HG02623 (cell line): ENCODE data around the gene MIER1.
A peak's percentile ranks its signal among the peaks of the same experiment; 100 is the strongest.
"Not testable (repeated sequence)": the region's sequence is repeated elsewhere in the genome, so short reads cannot be mapped to it uniquely, and the experiment has no call there.

Source experiments
- ATAC-seq: cut with Tn5 transposase; IDR thresholded peaks from one replicate; pipeline ENCODE4 v1.9.1; 2021; ENCODE audit warnings: moderate library complexity; ENCODE audit not compliant: unreplicated experiment

The MIER1 gene

DNA sequence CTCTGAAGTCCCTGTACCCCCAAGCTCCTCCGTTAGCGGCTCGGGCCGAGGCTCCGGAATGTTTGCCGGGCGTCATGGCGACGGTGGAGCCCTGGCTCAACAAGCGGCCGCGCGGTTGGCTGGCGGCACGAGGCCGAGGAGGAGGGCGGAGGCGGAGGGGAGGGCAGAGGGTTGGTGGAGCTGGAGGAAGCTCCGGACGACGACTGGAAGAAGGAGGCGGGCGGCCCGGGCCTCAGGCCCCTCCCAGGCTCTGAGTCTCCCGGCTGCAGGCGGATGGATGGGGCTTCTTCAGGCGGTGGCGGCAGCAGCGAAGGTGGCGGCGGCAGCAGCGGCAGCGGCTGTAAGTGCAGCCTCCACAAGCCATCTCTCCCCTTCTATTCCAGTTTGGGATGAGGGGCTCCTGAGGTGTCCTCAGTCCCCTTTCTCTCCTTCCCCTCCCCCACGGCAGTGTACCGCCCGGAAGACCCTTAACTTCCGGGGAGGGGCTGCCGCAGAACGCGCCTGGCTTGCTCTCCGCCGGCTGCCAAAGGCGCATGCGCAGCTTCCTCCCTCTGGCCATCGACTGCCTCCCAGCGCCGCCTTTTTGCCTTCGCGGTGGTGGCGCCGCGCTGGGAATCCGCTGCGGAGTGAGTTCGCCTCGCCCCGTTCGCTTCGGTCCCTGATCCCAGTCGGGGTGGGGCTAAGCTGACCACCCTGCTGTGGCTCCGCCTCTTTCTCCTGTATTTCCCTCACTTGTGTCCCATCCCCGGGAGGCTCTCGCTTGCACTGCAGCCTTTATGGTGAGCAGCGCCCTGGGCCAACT is at the start of gene MIER1, which contains the start of gene DNAI4:
TSS of gene MIER1 (plus strand) at position 235 of the 802 bp plus-strand sequence. CDS start at position 274, 39 bp downstream.
TSS of gene DNAI4 (minus strand) at position 101 of the 802 bp plus-strand sequence. CDS start at position 76, 25 bp downstream.
- ATAC-seq: peak; percentile 93

GRCh38 chr1:66876664-66877063 is 48.1 kb upstream of the MIER1 start:
- ATAC-seq: no peak

GRCh38 chr1:66889030-66889429 is 35.8 kb upstream of the MIER1 start:
- ATAC-seq: no peak

GRCh38 chr1:66890621-66891020 is 34.2 kb upstream of the MIER1 start:
- ATAC-seq: no peak

DNA sequence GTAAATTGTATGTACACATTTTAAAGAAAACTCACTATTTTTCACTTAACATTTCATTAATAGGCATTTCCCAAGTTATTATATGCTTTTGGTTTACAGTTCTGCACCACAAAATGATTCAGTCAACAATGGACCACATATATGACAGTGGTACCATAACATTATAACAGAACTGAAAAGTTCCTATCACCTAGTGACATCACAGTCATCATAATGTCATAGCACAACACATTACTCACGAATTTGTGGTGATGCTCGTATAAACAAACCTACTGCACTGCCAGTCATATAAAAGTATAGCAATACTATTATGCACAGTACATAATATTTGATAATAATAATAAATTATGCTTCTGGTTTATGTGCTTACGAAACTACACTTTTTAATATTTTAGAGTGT is 31.1 kb upstream of the MIER1 start:
- no peak for ATAC-seq

GRCh38 chr1:66915203-66915602 is 9.6 kb upstream of the MIER1 start:
- ATAC-seq: not testable (repeated sequence)

- no peak for ATAC-seq
Observed at GRCh38 chr1:66916320-66916719, 8.5 kb upstream of the MIER1 start.

DNA sequence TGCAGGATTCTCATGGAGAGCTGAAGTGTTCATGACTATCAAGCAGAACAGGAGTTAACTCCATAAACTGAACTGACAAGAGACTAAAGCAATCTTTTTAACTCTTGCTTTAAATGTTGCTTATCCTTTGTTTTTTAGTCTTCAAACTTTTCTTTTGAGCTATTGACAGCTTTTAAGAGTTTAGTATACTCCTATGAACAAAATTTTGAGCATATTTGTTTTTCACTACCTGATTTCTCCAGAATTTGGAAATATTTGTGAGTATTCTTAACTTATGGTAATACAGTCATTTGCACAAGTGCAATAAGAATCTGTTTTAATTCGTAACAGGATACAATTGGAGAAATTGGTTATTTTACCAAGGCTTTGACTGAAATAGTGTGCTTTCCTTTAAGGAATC is 7.3 kb upstream of the MIER1 start:
- ATAC-seq: no peak

- ATAC-seq: no peak
Observed at GRCh38 chr1:66919063-66919462, 5.7 kb upstream of the MIER1 start.

- ATAC-seq: no peak
Observed at GRCh38 chr1:66919828-66920227, 5.0 kb upstream of the MIER1 start.

DNA sequence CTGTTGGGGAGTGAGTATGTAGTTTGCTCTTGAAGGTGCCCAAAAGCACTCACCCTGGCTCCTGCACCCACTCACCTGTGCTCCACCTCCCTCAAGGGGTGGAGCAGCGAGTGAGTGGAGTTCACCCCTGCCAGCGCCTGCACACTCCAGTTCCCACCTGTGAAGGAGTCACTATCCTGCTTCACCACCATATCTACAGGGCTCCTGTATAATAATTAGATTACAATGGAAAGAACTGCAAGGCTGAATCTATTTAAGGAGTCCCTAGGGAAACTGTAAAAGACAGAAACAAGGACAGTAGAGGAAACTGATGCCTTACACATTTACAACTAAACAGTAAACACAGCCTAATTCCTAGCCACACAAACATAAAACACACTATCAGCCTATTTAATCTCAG is 4.2 kb upstream of the MIER1 start:
- no peak for ATAC-seq

DNA sequence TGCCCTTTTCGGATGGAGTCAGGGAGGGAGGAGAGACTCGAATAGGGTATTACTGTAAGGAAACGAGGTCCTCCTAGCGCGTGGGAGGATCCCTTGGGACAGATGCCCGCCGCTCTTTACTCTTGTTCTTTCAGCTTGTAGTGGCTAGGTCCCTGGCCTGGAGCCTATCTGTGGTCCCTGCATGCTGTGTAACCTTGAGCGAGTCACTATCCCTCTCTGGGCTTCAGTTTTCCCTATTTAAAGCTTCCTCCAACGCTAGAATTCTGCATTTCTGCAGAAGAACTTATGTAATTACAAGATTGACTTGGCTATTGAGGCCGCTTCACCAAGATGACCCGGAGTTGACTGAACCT is 744 bp downstream of the MIER1 start:
- peak; percentile 0 for ATAC-seq

GRCh38 chr1:66925944-66926343 is 1.2 kb downstream of the MIER1 start:
- no peak for ATAC-seq

- ATAC-seq: no peak
Observed at GRCh38 chr1:66927528-66927927, 2.7 kb downstream of the MIER1 start.

DNA sequence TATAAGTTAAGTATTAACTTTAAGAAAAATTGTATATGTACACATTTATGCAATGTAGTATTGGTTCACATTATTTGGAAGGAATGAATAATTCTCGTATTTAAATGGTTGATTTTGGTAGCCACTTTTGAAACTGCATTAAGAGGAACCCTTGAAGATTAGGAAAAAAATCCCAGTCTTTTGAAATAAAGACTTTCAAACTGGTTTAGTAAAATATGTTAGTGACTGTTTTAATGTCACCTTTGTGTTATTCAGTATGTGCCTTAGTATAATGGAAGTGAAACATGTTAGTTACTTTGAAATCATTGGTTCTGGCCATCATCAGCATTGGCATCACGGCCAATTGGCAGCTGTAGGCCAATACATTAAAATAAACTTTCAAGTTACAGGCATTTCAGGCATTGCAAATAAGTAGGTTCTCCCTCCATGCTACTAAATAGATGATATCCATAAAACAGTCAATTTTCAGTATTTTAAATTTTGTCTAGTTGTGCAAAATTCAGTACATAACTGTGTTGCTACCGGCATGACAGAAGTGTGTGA is 4.4 kb downstream of the MIER1 start:
- no peak for ATAC-seq

DNA sequence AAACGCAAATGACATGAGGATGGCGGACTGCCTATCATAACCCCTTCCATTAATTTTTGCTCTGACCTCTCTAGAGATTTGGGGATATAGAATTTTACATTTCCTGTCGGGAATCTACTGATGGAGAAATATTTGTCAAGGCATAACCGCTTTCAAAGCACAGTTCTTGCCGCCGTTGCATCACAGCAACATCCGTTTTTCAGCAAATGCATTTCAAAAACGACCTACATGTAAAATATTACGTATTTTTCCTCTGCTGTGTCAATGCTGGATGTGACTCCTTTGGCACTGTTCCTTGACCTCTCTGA is 4.9 kb downstream of the MIER1 start:
- no peak for ATAC-seq

GRCh38 chr1:66929999-66930822 is 5.4 kb downstream of the MIER1 start:
- ATAC-seq: peak; percentile 59

- no peak for ATAC-seq
Observed at GRCh38 chr1:66930823-66931174, 6.0 kb downstream of the MIER1 start.

- no peak for ATAC-seq
Observed at GRCh38 chr1:66931590-66931989, 6.8 kb downstream of the MIER1 start.

DNA sequence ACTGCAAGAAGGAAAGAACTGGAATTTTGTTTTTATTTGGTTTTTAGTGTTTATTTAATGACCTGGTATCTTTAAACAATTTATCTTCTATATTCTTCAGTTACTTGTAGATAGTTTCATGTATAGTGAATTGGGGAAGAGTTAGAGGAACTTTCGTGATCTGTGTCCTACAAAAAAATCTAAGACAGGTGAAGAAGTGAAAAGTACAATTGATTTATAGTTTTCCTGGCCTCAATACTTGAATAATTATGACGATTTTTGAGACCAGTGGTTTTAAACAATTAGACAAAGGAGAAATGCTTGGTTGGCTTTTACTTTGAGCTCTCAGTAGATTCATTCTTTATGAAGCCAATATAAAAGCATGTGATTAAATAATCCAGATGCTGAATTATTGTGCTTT is 7.5 kb downstream of the MIER1 start:
- no peak for ATAC-seq

- ATAC-seq: no peak
Observed at GRCh38 chr1:66933887-66934700, 9.3 kb downstream of the MIER1 start.
